HFFc6 (cell line): ENCODE data around the gene HS6ST3. TPM values are rescaled to one million over a fixed set of nuclear protein-coding genes. Genes with fewer than 3 reads are reported as not detected.

Experiments
- DNase-seq: peaks from one replicate; pipeline ENCODE4 v3.0.0-alpha.2; 2018
- H3K27ac Mint-ChIP-seq: 2 replicates; pipeline ENCODE4 v1.8.0; 2020; ENCODE audit warnings: mild to moderate bottlenecking, mixed read lengths
- H3K27me3 Mint-ChIP-seq: 2 replicates; pipeline ENCODE4 v1.8.0; 2021; ENCODE audit warnings: mild to moderate bottlenecking, moderate library complexity, mixed read lengths; ENCODE audit not compliant: insufficient read depth
- H3K36me3 Mint-ChIP-seq: 2 replicates; pipeline ENCODE4 v1.8.0; 2021; ENCODE audit warnings: low read depth, mixed read lengths
- H3K4me1 Mint-ChIP-seq: 2 replicates; pipeline ENCODE4 v1.8.0; 2020; ENCODE audit warnings: low read depth, mixed read lengths
- H3K4me3 Mint-ChIP-seq: 2 replicates; pipeline ENCODE4 v1.8.0; 2020; ENCODE audit warnings: mild to moderate bottlenecking, moderate library complexity, mixed read lengths
- H3K9me3 Mint-ChIP-seq: 2 replicates; pipeline ENCODE4 v1.8.0; 2020; ENCODE audit warnings: mild to moderate bottlenecking, mixed read lengths
- total RNA-seq, 6 experiments: library from RNA; stranded (reverse); fragmentation: NEBNext Ultra II Directional; extraction: Animal tissue kit (Norgen Biotek cat#: 25700); gene quantifications; 2 replicates in 1 of 6; 3 replicates in 5 of 6; pipeline ENCODE4 v1.2.3, GENCODE V29; 2021
- TF ChIP-seq, protein P1 (sequence below): fragments of 200-600 bp; sonication (generic); IDR thresholded peaks from 2 replicates; pipeline ENCODE4 v1.5.0; 2021; ENCODE audit warnings: antibody characterized with exemption, mild to moderate bottlenecking

The HS6ST3 gene
- total RNA-seq, 6 experiments from 2014 or later, result not detected

DNA sequence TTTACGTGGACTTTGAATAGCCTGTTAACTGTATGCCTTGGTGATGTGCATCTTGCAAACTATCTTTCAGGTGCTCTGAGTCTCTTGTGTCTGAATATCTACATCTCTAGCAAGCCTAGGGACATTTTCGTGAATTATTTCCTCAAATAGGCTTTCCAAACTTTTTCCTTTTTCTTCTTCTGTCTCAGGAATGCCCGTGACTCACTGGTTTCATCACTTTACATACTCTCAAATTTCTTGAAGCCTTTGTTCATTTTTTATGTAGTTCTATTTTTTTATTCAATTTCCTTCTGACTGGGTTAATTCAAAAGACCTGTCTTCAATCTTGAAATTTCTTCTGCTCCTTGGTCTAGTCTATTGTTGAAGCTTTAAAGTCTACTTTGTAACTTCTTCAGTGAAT lies 572.1 kb downstream of the HS6ST3 start:
- no peaks in the 10 kb centered on the region for H3K4me1 Mint-ChIP-seq
- TF ChIP-seq, protein P1, sequence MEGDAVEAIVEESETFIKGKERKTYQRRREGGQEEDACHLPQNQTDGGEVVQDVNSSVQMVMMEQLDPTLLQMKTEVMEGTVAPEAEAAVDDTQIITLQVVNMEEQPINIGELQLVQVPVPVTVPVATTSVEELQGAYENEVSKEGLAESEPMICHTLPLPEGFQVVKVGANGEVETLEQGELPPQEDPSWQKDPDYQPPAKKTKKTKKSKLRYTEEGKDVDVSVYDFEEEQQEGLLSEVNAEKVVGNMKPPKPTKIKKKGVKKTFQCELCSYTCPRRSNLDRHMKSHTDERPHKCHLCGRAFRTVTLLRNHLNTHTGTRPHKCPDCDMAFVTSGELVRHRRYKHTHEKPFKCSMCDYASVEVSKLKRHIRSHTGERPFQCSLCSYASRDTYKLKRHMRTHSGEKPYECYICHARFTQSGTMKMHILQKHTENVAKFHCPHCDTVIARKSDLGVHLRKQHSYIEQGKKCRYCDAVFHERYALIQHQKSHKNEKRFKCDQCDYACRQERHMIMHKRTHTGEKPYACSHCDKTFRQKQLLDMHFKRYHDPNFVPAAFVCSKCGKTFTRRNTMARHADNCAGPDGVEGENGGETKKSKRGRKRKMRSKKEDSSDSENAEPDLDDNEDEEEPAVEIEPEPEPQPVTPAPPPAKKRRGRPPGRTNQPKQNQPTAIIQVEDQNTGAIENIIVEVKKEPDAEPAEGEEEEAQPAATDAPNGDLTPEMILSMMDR, result no peak
- no peak overlapping the region for H3K4me3 Mint-ChIP-seq
- H3K36me3 Mint-ChIP-seq, result peaks cover 6% of the 10 kb centered on the region
- peaks cover 48% of the 10 kb centered on the region for H3K9me3 Mint-ChIP-seq
- H3K27me3 Mint-ChIP-seq, result no peaks in the 10 kb centered on the region; the same call in 1 of the 2 replicates
- H3K27ac Mint-ChIP-seq, result no peak overlapping the region
- no peak for DNase-seq

DNA sequence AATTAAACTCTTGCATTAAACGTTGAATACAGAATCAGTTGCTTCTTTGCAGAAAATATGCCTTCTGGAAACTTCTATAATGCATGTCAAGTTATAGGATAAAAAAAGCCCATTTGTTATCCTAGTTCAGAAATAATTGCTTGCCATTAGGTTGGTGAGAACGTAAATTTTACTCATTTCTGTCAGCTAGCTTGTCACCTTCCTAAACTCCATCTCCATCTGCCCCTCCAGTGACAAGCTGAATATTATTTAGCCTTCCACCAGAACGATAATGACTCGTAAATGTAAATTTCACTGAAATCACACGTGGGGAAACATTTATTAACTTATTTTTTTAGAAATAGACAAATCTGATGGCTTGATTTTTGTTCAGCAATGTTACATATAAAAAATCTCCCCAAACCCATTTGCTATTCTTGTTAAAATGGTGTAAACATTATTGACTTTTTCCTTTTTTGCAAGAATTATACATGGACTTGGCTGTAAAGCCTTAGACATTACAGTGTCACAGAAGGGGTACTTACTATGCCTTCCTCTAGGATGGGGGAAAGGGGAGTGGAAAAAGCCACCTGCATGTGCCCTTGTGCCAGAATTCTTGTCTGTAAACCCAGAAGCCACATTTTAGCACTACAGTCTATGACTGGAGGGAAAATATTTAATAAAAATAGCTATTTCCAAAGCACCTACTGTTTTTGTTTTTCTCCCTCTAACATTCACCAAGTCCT lies 577.5 kb downstream of the HS6ST3 start:
- Mint-ChIP-seq H3K4me1 (no peaks in the 10 kb centered on the region), H3K27me3 (no peaks in the 10 kb centered on the region; the same call in 1 of the 2 replicates)

DNA sequence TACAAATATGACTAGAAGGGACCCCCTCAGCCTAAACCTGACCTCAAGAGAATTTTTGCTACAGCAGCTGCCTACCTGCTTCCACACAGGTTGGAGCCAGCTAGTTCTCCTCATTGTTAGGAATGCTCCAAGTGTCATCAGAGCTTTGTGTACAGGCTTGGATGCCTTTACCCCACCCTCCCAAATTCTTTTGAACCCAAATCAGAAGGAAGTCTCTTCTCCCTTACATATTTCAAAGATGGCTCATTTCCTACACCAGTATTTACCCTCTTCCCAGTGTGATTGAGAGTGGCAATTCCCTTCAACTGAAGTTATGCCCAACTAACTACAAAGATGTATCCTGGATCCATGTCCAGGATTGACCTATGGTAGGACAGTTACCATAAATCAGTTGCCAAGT lies 581.2 kb downstream of the HS6ST3 start:
- no peaks in the 10 kb centered on the region for H3K36me3 Mint-ChIP-seq

More for the DNA sequence above, 577.5 kb downstream of the HS6ST3 start:
- Mint-ChIP-seq H3K27ac (no peak overlapping the region), H3K9me3 (peaks cover 53% of the 10 kb centered on the region), H3K36me3 (peaks cover 3% of the 10 kb centered on the region; the same call in 1 of the 2 replicates), H3K4me3 (no peak overlapping the region)
- TF ChIP-seq, protein P1, result no peak
- DNase-seq, result no peak

DNA sequence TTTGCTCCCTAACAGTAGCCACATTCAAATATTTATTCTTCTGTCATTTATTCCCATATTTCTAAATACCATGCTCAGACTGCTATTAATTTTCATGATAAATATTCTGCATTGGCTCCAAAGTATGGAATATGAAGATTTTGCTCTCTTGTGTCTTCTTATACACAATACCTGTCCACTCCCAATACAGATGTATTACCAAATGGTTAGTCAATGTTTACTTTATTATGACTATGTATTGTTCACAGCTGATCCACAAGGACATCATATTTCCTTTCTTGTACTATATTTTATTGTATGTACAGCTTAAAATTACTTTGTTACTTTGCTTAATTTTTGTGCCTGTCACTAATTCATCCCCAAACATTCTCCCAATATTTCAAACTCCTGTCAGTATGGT lies 582.1 kb downstream of the HS6ST3 start:
- no peaks in the 10 kb centered on the region for H3K27me3 Mint-ChIP-seq
- H3K27ac Mint-ChIP-seq, result no peak overlapping the region
- H3K4me1 Mint-ChIP-seq, result no peaks in the 10 kb centered on the region
- no peaks in the 10 kb centered on the region for H3K36me3 Mint-ChIP-seq
- H3K4me3 Mint-ChIP-seq, result no peak overlapping the region
- no peak for DNase-seq
- TF ChIP-seq, protein P1, result no peak
- peaks cover 42% of the 10 kb centered on the region for H3K9me3 Mint-ChIP-seq

More for the DNA sequence above, 581.2 kb downstream of the HS6ST3 start:
- H3K27ac Mint-ChIP-seq, result no peak overlapping the region
- H3K9me3 Mint-ChIP-seq, result peaks cover 42% of the 10 kb centered on the region
- H3K4me3 Mint-ChIP-seq, result no peak overlapping the region
- DNase-seq, result no peak
- TF ChIP-seq, protein P1, result no peak
- H3K27me3 Mint-ChIP-seq, result no peaks in the 10 kb centered on the region
- H3K4me1 Mint-ChIP-seq, result no peaks in the 10 kb centered on the region

DNA sequence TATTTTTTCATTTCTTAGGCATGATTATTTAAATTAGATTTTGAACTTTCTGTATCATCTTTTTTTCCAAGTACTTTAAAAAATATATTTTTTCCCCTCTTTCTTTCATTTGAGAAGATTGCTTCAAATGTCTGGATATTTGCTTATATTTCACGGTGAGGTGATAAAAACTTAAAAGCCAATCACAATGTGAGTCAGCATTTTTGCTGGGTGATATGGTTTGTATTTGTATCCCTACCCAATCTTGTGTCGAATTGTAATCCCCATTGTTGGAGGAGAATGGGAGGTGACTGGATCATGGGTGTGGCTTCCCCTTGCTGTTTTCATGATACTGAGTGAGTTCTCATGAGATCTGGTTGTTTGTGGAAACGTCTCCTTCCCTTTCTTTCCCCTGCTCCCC lies 583.9 kb downstream of the HS6ST3 start:
- Mint-ChIP-seq H3K27me3 (no peaks in the 10 kb centered on the region), H3K9me3 (peaks cover 43% of the 10 kb centered on the region), H3K4me1 (no peaks in the 10 kb centered on the region), H3K36me3 (no peaks in the 10 kb centered on the region), H3K27ac (no peak overlapping the region), H3K4me3 (no peak overlapping the region)
- DNase-seq, result no peak
- TF ChIP-seq, protein P1, result no peak
